ENCODE results near the gene HCN2.
A peak's percentile ranks its signal among the peaks of the same experiment; 100 is the strongest.

The HCN2 gene

DNA sequence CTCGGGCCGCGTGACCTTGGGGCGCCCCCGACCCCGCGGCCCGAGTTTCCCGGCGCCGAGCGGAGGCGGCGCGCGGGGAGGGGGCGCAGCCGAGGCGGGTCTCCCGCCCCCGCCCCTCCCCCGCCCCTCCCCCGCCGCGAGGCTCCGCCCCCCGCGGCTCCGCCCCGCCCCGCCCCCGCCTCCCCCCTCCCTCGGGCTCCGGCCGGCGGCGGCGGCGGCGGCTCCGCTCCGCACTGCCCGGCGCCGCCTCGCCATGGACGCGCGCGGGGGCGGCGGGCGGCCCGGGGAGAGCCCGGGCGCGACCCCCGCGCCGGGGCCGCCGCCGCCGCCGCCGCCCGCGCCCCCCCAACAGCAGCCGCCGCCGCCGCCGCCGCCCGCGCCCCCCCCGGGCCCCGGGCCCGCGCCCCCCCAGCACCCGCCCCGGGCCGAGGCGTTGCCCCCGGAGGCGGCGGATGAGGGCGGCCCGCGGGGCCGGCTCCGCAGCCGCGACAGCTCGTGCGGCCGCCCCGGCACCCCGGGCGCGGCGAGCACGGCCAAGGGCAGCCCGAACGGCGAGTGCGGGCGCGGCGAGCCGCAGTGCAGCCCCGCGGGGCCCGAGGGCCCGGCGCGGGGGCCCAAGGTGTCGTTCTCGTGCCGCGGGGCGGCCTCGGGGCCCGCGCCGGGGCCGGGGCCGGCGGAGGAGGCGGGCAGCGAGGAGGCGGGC, at the start of gene HCN2:
TSS of gene HCN2 (plus strand) at position 189 of the 703 bp plus-strand sequence. CDS start at position 254, 65 bp downstream.
- no peak for DNase-seq (ENCODE audit: extremely low read depth in 1 of 2, low read depth in 1 of 2)

DNA sequence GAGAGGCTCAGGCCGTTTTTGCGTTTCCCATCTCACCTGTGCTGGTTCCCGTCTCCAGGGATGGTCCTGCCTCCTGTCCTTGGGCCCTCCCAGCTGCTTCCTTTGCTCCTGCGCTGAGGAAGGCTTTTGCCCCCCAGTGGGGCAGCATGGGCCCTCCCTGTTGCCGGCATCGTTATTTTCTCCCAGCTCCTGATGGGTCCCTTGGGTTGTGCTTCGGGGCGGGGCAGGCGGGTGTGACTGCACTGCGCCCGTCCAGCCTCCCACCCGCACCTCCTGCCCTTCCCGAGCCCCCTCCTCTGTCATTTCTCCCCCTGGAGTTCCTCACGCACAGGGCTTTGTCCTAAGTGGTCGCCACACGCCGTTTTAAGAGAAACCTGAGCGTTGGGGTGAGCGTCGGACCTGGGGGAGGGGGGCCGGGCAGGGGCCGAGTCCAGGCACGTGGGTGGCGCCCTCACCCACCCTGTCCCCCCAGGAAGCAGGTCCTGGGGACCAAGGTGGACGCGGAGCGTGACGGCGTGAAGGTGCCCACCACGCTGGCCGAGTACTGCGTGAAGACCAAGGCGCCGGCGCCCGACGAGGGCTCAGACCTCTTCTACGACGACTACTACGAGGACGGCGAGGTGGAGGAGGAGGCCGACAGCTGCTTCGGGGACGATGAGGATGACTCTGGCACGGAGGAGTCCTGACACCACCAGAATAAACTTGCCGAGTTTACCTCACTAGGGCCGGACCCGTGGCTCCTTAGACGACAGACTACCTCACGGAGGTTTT, 48.6 kb upstream of the HCN2 start:
- DNase-seq (ENCODE audit: extremely low read depth in 1 of 2, low read depth in 1 of 2) = no peak

DNA sequence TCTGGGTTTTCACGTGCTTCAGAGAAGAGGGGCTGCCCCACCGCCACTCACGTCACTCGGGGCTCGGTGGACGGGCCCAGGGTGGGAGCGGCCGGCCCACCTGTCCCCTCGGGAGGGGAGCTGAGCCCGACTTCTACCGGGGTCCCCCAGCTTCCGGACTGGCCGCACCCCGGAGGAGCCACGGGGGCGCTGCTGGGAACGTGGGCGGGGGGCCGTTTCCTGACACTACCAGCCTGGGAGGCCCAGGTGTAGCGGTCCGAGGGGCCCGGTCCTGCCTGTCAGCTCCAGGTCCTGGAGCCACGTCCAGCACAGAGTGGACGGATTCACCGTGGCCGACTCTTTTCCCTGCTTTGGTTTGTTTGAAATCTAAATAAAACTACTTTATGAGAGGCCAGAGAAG, 48.0 kb upstream of the HCN2 start:
- DNase-seq (ENCODE audit: extremely low read depth in 1 of 2, low read depth in 1 of 2) = no peak

DNA sequence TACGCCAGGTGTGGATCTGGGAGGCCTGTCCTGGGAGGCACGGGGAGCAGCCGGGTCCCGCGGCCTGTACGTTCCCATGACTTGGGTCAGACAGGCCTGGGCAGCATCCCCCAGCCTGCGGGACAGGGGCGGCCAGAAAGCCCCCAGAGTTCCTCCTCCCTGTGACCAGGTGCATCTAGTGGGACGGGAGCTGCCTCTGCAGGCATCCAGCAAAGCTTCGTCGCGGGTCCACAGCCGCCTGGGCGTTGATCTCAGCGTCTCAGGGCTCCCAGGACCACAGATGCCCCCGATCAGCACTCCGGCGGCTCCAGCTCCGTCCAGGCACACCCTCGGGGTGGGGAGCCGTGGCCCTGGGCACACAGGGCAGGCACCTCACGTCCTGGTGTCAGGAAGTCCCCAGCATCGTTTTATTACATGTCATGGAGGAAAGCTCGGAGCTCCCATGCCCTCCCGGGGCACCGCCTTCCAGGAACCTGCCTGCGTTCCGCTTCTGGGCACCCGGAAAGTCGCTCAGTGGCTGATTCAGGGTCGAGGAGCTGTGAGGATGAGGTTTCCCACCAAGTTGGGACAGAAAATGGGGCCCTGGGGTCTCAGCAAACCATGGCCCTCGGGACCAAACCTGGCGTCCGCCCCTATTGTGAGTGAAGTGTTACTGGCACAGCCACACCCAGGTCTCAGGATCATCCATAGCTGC, 47.4 kb upstream of the HCN2 start:
- DNase-seq (ENCODE audit: extremely low read depth in 1 of 2, low read depth in 1 of 2) = no peak

DNA sequence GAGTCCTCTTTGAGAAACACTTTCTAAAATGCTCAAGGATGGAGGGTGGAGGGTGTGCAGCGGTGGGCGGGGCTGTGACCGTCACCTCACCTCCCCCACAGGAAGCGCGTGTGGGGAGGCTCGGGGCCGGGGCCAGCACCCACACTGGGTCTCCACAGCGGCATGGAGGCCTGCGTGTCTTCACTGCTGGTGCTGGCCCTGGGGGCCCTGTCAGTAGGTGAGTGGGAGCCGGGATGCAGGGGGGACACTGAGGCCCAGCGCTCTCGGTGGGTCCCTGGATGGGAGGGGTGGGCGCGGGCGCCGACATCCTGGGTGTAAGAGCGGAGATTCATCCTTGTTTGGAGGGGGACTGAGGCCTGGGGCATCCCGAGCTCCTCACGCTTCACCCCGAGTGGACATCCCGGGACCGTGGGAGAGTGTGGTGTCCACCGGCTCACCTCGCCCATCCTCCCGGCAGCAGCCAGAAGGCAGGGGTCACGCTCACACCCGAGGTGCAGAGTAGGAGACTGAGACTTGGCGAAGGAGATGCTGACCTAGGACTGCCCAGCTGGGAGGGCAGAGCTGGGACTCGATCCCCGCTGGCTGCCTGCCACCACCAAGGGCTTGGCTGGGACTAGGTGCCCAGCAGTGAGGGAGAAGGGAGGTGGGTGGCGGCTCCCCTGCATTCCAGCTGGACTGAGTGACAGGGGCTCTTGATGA, 45.6 kb upstream of the HCN2 start, which contains the start of gene GZMM:
TSS of gene GZMM (plus strand) at position 144 of the 699 bp plus-strand sequence. CDS start at position 163, 19 bp downstream.
- DNase-seq (ENCODE audit: extremely low read depth in 1 of 2, low read depth in 1 of 2) = peak; percentile 55 to 63

DNA sequence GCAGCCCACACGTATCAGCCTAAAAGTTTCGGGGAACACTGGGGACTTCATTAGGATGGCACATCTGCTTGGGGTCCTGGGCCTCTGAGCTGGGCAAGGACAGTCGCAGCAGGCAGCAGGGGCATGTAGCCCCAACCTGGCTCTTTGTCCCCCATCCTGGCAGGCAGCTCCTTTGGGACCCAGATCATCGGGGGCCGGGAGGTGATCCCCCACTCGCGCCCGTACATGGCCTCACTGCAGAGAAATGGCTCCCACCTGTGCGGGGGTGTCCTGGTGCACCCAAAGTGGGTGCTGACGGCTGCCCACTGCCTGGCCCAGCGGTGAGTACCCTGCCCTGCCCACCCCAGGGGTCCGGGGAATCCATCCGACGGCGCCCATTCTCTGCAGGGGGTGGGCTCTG, 42.6 kb upstream of the HCN2 start:
- DNase-seq (ENCODE audit: extremely low read depth in 1 of 2, low read depth in 1 of 2) = no peak

DNA sequence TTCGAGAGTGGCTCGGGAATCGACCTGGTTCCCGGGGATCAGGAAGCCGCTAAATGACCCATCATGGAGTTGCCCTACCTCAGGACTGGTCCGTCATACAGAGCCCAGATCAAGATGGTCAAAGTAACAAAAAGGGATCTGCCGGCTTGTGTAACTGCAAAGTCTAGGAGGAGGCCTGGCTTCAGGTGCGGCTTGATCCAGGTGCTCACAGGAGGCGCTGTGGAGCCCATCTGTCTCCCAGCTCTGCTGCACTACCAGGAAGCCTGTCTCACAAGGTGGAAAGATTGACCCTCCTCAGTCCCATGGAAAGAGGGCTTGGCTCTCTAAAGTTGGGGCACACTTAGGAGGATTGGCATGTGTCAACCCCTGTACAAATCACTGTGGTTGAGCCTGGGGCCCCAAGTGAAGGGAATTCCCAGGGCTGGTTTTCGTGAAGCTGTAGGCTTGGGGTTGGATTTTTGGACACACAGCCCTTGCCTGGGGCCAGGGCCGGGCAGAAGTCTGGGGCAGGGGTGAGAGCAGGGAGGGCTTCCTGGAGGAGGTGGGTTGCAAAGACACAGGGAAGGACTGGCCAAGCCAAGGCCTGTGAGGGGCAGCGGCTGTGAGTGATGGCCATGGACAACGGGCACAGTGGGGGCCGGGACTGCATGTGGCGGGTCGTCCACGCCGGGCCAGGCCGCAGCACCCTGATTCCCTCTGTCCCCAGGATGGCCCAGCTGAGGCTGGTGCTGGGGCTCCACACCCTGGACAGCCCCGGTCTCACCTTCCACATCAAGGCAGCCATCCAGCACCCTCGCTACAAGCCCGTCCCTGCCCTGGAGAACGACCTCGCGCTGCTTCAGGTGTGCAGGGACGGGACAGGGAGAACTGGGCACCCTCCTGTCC, 41.6 kb upstream of the HCN2 start:
- DNase-seq (ENCODE audit: extremely low read depth in 1 of 2, low read depth in 1 of 2) = no peak

DNA sequence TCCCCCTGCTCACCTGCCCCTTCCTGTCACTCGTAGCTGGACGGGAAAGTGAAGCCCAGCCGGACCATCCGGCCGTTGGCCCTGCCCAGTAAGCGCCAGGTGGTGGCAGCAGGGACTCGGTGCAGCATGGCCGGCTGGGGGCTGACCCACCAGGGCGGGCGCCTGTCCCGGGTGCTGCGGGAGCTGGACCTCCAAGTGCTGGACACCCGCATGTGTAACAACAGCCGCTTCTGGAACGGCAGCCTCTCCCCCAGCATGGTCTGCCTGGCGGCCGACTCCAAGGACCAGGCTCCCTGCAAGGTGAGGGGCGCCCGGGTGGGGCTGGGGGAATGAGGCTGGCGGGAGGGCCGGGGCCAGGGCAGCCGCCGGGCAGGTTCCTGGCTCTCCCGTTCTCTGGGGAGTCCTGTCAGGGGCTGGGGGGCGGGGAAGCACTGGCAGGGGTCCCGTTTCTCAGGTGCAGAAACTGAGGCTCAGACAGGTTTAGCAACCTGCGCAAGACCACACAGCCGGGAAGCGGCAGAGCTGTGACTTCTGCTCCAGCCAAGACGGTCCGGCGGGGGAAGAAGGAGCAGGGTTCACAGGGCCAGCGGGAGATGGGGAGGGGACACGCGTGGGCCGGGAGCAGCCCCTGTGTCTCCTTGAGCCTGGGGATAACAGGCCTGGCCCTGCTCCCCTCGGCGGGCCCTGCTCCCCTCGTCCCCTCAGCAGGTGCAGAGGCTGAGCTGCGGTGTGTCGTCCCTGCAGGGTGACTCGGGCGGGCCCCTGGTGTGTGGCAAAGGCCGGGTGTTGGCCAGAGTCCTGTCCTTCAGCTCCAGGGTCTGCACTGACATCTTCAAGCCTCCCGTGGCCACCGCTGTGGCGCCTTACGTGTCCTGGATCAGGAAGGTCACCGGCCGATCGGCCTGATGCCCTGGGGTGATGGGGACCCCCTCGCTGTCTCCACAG, 40.5 kb upstream of the HCN2 start:
- no peak for DNase-seq (ENCODE audit: extremely low read depth in 1 of 2, low read depth in 1 of 2)

DNA sequence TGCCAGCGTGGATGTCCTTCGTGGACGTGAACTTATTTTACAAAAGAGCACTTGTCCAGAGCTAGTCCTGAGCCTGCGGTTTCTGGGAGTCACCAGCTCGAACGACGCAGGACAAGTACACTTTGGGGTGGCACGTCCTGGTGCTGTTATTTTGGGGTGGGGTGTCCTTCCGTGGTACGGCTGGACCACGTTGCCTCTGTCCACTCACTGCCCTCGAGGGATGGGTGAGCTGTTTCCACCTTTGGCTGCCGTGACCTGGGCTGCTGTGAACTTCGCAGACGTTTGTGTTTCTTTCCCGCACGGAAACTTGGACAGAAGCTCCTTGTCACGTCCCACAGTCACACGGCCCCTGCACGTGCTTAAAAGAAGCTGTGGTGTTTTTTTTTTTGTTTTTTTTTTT, 34.9 kb upstream of the HCN2 start:
- no peak for DNase-seq (ENCODE audit: extremely low read depth in 1 of 2, low read depth in 1 of 2)

DNA sequence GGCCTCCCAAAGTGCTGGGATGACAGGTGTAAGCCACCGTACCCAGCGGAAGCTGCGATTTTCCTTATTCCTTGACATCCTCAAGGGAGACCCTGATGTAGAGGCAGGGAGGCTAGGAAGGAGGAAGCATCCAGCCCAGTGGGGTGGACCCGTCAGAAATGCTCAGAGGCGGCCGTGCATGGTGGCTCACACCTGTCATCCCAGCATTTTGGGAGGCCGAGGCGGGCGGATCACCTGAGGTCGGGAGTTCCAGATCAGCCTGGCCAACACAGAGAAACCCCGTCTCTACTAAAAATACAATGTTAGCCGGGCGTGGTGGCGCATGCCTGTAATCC, 34.2 kb upstream of the HCN2 start:
- no peak for DNase-seq (ENCODE audit: extremely low read depth in 1 of 2, low read depth in 1 of 2)

DNA sequence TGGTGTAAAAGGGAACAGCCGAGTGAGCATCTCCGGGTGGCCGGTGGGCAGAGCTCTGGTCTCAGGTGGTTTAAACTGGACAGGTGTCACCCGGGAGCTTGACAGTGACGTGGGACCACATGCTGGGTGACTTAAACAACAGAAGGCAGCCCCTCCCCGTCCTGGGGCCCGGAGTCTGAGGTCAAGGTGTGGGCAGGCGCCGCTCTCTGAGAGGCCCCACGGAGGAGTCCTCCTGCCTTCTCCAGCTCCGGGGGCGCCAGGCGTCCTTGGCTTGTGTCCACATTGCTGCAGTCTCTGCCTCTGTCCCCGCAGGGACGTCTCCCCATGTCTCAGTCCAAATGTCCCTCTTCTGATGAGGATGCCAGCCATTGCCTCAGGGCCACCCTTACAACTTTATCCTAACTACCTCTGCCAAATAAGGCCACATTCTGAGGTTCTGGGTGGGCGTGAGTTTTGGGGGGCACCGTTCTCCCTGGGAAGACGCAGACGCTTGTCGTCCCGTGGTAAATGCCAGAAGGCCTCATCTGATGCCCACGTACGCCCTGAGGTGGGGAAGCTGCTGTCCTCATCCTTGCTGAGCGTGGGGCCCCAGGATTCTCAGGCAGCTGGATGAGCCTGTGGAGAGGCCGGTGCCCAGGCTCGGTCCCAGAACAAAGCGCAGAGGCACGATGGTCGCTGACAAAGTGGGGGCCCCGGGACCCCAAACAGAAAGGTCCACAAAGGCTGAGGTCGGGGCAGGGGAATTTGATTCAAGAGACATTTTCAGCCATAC, 32.9 kb upstream of the HCN2 start:
- DNase-seq (ENCODE audit: extremely low read depth in 1 of 2, low read depth in 1 of 2) = no peak

DNA sequence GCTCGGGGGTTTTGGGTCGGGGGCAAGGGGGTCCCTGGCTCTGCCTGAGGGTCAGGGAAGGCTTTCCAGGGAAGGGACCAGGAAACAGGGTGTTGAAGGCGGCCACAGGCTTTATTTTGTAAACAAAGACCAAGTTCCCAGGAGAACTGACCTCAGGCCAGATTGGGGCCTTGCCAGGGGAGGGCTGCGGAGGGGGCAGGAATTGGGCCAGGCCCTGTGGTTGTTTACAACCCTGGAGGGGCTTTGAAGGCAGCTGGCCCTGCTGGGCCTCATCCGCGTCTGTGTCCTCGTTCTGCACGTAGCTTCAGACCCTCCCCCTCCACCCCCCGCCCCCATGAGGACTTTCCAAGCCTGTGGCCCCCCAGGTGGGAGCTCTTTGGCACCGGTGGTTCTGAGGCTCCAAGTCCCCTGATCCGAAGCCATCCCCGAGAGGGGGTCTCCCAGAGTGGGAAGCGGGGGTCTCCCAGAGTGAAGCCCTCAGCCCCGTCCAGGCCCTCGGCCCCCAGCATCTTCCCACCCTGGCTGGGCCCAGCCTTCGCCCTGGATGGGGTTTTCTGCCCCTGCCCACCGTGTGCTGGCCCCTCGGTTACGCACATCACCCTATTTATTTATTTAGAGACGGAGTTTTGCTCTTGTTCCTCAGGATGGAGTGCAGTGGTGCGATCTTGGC, 30.8 kb upstream of the HCN2 start:
- DNase-seq (ENCODE audit: extremely low read depth in 1 of 2, low read depth in 1 of 2) = no peak

DNA sequence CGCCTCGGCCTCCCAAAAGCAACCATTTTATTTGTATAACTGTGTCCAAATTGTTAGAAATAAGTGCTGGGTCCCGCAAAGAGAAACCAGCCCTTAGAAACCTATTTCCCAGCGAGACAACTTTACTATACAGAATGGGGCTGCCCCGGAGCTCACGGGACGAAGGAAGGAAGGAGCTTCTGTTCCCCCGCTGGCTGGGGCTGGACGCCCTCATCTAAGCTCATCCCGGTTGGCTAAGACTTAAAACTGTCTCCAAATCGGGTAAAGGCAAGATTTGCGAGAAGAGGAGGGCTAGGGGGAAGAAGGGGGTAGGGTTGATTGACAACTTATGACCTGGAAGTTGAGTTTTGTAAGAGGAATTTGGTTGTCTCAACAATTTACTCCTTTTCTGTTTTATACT, 29.6 kb upstream of the HCN2 start:
- DNase-seq (ENCODE audit: extremely low read depth in 1 of 2, low read depth in 1 of 2) = no peak

DNA sequence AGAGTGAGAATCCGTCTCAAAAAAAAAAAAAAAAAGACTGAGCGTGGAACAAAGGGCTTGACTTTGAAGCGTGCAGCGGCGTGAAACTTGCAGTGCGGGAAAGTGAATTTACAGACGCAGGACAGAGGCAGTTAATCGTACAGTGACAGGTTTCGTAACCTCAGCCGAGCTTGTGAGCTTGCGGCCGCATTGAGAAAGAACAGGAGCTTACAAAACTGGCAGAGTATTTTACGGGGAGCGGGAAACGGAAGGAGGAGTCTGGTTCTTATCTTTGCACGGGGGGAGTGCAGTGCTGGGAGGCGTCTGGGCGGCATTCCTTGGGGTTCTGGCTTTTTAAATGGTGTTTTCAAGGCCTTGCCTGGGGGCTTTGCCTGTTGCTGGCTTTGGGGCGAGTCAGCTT, 23.3 kb upstream of the HCN2 start:
- no peak for DNase-seq (ENCODE audit: extremely low read depth in 1 of 2, low read depth in 1 of 2)

DNA sequence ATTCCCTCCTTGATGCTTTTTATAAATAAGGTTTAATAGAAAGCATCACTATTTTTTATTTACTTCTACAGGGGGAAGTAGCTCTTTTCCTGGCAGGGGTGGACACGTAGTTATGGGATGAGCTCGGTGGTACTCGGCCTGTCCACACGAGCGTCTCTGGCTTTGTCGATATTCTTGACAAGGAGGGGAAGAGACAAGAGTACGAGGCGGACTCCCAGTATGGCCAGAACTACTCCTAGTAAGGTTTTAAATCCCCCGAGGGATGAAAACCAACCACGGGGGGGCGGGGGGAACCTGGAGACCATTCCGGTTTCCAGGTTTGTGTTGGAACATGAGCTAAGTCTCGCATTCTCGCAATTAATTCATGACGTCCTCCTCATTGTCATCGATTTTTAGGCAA, 22.8 kb upstream of the HCN2 start:
- no peak for DNase-seq (ENCODE audit: extremely low read depth in 1 of 2, low read depth in 1 of 2)

DNA sequence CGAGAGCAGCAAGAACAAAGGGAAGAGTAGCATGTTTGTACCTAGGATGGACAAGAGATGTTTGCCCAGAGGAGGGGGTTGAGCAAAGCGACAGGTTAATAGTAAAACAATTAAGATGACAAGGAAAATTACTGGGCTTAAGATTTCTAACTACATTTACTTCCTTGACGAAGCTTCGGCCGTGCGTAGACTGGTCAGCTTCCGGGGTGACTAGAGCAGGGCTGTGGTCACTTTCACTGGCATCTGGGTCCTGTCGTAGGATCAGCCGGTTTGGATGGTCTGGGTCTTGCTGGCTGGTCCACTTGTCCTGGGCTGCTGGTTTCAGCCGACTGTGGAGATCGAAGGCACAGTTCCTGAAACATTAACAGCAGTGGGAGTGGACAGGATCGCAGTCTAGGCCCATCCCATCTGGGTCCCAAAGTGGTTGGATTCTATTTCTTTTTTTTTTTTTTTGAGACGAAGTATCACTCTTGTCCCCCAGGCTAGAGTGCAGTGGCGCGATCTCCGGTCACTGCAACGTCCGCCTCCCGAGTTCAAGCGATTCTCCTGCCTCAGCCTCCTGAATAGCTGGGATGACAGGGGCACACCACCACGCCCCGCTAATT, 22.3 kb upstream of the HCN2 start:
- DNase-seq (ENCODE audit: extremely low read depth in 1 of 2, low read depth in 1 of 2) = no peak

DNA sequence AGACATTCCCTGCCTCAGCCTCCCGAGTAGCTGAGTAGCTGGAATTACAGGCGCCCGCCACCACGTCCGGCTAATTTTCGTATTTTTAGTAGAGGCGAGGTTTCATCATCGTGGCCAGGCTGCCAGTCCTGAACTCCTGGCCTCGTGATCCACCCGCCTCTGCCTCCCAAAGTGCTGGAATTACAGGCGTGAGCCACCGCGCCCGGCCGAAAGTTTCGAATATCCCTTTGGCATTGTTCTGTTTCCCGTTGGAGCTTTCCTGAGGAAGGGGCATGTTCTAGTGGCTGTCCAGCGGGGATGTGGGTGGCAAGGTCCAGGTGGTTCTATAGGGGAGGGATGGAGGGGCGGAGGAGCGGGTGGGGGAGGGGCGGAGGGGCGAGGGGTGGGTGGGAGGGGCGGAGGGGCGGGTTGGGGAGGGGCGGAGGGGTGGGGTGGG, 19.4 kb upstream of the HCN2 start:
- no peak for DNase-seq (ENCODE audit: extremely low read depth in 1 of 2, low read depth in 1 of 2)
